Measurements from ENCODE around the gene TMEM120A.
A peak's percentile ranks its signal among the peaks of the same experiment; 100 is the strongest.
"Not testable (repeated sequence)": the region's sequence is repeated elsewhere in the genome, so short reads cannot be mapped to it uniquely, and the experiment has no call there.

The TMEM120A gene

DNA sequence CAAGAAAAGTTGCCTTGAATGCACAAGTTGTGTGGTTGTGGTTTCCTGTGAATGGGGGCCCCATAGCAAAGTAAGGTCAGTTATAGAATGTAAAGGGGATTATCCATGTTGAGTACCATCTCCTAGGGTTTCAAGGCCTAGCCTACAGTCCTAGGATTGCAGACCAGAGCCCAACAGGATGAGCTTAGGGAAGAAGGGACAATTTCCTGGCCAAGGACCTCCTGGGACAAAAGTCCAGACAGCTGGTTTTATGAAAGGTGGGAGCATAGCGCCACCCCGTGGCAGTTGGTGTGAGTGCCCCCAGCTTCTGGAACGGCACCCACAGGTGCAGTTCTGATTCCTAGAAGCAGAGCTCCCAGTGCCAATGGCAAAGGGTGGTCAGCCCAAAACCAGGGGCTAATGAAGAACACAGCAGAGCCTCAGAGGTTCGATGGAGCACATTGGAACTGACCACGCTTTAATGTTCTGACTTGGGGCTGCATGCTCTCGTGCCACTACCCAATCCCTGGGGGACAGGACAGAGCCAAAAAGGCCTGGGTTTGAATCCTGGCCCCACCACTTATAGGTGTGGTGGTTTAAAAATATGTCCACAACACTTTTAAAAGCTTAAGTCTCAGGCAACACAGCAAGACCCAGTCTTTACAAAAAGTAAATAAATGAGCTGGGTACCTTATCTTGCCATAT lies 25.8 kb upstream of the TMEM120A start:
- TF ChIP-seq, protein P1, sequence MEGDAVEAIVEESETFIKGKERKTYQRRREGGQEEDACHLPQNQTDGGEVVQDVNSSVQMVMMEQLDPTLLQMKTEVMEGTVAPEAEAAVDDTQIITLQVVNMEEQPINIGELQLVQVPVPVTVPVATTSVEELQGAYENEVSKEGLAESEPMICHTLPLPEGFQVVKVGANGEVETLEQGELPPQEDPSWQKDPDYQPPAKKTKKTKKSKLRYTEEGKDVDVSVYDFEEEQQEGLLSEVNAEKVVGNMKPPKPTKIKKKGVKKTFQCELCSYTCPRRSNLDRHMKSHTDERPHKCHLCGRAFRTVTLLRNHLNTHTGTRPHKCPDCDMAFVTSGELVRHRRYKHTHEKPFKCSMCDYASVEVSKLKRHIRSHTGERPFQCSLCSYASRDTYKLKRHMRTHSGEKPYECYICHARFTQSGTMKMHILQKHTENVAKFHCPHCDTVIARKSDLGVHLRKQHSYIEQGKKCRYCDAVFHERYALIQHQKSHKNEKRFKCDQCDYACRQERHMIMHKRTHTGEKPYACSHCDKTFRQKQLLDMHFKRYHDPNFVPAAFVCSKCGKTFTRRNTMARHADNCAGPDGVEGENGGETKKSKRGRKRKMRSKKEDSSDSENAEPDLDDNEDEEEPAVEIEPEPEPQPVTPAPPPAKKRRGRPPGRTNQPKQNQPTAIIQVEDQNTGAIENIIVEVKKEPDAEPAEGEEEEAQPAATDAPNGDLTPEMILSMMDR (IDR thresholded peaks at IDR 0.05; ENCODE audit: low read depth, low read length, missing control alignments), result peak; percentile 91
- no peak overlapping the region for H3K4me3 ChIP-seq (ENCODE audit: low read depth, low read length)
- peak; percentile 25 for DNase-seq (ENCODE audit: low read depth)

DNA sequence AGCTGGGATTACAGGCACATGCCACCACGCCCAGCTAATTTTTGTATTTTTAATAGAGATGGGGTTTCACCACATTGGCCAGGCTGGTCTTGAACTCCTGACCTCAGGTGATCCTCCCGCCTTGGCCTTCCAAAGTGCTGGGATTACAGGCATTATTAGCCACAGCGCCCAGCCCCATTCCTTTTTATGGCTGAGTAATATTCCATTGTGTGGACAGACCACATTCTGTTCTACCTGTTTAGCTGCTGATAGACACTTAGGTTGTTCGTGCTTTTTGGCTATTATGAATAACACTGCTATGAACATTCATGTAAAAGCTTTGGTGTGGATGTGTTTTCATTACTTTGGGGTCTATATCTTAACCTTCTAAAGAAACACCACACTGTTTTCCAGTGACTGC lies 24.1 kb upstream of the TMEM120A start:
- not testable (repeated sequence) for H3K4me3 ChIP-seq (ENCODE audit: low read depth, low read length); DNase-seq (ENCODE audit: low read depth)

DNA sequence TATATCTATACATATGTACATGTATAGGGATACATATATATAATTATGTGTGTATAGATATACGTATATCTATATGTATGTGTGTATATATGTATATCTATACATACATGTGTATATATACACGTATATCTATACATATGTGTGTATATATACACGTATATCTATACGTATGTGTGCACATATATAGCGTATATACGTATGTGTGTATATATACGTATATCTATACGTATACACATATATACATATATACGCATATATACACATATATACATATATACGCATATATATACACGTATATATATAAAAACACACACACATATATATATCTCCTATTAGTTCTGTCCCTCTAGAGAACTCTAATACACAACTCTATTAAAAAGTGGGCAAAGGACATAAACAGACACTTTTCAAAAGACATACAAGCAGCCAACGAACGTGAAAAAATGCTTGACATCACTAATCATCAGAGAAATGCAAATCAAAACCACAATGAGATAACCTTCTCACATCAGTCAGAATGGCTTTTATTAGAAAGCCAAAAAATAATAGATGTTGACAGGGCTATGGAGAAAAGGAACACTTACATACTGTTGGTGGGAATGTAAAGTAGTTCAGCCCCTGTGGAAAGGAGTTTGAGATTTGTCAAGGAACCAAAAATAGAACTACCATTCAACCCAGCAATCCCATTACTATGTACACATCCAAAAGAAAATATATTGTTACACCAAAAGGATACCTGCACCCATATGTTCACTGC lies 22.0 kb upstream of the TMEM120A start:
- TF ChIP-seq, protein P1 (IDR thresholded peaks at IDR 0.05; ENCODE audit: low read depth, low read length, missing control alignments), result no peak
- DNase-seq (ENCODE audit: low read depth), result no peak
- no peak overlapping the region for H3K4me3 ChIP-seq (ENCODE audit: low read depth, low read length)

DNA sequence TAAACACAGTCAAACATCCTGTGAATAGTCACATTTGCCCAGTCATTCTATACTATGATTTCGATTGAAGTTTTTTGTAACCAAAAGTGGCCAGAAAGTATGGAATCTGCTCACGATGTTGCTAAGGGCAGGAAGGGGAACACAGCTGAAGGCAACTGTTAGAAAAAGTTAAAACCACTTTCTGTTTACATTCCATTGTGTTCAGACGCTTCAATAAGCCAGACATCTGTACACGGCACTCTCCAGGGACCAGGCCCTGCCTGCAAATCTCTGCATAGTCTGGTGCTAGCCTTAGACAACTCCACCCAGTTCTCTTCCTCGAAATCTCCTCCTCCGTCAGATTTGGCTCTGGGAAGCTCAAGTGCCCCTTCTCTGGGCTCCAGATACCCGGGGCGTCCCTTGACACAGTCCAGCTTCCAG lies 17.1 kb upstream of the TMEM120A start:
- no peak overlapping the region for H3K4me3 ChIP-seq (ENCODE audit: low read depth, low read length)
- DNase-seq (ENCODE audit: low read depth), result no peak
- TF ChIP-seq, protein P1 (IDR thresholded peaks at IDR 0.05; ENCODE audit: low read depth, low read length, missing control alignments), result no peak

DNA sequence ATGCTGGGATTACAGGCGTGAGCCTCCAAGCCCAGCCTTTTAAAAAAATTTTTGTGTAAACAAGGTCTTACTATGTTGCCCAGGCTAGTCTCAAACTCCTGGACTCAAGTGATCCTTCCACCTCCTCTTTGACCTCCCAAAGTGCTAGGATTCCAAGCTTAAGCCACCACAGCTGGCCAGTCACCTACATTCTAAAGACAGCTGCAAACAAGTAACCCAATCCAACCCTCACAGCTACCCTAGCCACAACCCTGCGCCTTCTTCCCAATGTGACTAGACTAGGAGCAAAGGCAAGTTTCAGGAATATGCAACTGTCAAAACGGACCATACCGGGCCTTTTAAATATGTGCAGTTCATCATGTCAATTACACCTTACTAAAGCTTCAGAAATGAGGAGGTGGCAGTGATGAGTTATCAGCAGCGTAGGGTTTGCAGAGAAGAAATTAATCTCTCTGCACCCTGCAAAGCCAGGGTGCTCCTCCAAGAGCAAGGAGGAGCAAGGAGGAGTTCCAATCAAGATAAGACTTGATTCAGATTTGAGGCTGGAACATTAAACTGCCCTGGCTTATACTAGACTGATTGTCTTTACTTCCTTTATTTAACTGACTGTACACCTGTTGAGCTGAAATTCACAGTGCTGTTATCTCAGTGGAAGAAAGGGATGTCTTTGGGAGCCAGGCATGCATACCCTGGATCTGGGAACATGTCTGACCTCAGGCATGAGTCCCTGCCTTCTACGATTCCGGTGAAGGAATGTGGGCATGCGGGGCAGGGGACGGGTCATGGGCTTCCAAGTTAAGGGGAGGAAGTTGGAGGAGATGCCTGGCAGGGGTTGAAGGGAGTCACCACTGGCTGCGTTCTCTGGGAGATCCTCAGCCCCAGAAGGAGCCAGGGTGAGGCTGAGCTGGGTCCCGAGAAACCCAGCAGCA lies 15.5 kb upstream of the TMEM120A start:
- DNase-seq (ENCODE audit: low read depth), result no peak
- no peak overlapping the region for H3K4me3 ChIP-seq (ENCODE audit: low read depth, low read length)
- TF ChIP-seq, protein P1 (IDR thresholded peaks at IDR 0.05; ENCODE audit: low read depth, low read length, missing control alignments), result no peak

DNA sequence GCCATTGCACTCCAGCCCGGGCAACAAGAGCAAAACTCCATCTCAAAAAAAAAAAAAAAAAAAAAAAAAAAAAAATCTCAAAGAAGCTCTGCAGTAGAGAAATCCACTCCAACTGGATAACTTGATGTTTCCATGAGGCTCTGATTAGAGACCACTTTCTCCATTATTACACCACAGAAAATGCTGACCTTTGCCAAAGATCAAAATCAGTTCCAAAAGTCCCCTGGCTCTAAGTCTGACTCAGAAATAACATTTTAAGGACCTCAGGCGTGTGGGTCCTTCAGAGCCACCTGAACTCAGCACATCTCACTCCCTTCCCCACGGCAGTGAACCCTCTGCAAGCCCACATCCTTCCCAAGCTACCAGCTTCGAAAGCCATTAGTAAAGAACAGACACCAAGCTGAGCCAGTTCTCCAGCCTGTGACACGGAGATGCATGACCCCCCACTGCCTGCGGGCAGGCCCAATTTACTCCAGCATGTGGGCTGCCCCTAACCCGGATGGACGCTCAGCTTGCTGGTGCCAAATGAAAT lies 13.8 kb upstream of the TMEM120A start:
- TF ChIP-seq, protein P1 (IDR thresholded peaks at IDR 0.05; ENCODE audit: low read depth, low read length, missing control alignments), result no peak
- no peak overlapping the region for H3K4me3 ChIP-seq (ENCODE audit: low read depth, low read length)
- no peak for DNase-seq (ENCODE audit: low read depth)

DNA sequence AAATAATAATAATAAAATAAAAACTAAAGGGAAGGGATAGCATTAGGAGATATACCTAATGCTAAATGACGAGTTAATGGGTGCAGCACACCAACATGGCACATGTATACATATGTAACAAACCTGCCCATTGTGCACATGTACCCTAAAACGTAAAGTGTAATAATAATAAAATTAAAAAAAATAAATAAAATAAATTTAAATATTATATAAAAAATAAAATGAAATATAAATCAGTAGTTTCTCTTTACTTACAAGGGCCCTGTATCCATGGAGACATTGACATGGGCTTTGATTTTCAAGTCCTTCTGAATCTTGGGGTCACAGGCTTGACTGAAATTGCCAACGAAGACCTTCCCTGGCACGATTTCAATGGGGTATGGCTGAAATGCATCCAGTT lies 10.6 kb upstream of the TMEM120A start:
- H3K4me3 ChIP-seq (ENCODE audit: low read depth, low read length), result not testable (repeated sequence)

More for the DNA sequence above, 10.6 kb upstream of the TMEM120A start:
- not testable (repeated sequence) for DNase-seq (ENCODE audit: low read depth)
